Measurements from ENCODE around the gene ZNF75A.
"Not testable (repeated sequence)": the region's sequence is repeated elsewhere in the genome, so short reads cannot be mapped to it uniquely, and the experiment has no call there.

Gene ZNF75A

DNA sequence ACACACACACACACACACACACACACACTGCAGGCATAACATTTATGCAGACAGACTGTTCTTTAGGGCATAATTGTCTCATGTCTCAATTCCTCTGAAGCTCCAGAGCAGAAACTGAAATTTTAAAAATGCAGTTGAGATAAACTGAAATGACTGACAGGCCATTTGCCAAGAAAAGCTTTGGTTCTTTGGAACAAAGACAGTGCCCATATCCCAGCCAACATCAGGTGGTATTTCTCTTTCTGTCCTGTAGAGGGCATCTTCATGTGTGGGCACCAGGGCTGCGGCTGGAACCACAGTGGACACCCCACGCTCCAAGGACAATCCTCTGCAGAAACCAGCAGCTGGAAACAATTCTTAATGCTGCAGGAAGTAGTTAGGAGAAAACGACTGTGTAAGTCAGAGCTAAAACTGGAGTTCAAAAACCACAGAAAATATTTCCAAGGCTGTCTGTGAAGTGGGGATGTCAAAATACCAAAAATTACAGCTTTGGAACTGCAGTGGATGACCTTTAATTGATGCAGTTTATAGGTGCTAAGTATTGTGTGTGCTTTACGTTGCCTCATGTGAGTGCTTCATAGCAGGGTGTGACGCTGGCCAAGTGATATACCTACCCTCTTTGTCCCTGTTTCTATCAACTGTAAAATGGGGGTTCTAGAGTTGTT, 38.3 kb upstream of the ZNF75A start:
- TF ChIP-seq, protein P1, sequence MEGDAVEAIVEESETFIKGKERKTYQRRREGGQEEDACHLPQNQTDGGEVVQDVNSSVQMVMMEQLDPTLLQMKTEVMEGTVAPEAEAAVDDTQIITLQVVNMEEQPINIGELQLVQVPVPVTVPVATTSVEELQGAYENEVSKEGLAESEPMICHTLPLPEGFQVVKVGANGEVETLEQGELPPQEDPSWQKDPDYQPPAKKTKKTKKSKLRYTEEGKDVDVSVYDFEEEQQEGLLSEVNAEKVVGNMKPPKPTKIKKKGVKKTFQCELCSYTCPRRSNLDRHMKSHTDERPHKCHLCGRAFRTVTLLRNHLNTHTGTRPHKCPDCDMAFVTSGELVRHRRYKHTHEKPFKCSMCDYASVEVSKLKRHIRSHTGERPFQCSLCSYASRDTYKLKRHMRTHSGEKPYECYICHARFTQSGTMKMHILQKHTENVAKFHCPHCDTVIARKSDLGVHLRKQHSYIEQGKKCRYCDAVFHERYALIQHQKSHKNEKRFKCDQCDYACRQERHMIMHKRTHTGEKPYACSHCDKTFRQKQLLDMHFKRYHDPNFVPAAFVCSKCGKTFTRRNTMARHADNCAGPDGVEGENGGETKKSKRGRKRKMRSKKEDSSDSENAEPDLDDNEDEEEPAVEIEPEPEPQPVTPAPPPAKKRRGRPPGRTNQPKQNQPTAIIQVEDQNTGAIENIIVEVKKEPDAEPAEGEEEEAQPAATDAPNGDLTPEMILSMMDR (IDR thresholded peaks at IDR 0.05; ENCODE audit: extremely low read depth, missing control alignments): no peak
- DNase-seq (ENCODE audit: low spot score): no peak

DNA sequence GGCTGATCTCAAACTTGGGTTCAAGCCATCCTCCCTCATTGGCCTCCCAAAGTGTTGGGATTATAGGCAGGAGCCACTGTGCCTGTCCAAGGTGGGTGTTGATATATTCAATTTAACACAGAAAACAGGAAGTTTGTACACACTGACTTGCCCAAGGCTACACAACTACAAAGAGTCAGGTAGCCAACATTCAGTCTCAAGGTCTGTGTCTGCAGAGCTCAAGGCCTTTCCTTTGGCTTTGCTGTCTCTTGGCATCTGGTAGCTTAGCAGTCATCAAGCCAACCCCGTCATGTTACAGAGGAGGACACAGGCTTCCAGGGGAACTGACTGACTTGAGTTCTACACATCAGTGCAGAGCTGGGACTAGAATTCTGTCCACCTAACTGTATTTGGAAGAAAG, 37.0 kb upstream of the ZNF75A start:
- no peak for DNase-seq (ENCODE audit: low spot score)
- TF ChIP-seq, protein P1 (IDR thresholded peaks at IDR 0.05; ENCODE audit: extremely low read depth, missing control alignments): no peak

DNA sequence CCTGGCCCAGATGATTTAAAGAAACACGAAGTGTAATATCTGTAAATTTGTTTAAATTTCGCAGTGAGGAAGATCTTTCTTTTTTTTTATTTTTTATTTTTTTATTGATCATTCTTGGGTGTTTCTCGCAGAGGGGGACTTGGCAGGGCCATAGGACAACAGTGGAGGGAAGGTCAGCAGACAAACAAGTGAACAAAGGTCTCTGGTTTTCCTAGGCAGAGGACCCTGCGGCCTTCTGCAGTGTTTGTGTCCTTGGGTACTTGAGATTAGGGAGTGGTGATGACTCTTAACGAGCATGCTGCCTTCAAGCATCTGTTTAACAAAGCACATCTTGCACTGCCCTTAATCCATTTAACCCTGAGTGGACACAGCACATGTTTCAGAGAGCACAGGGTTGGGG, 34.6 kb upstream of the ZNF75A start:
- not testable (repeated sequence) for DNase-seq (ENCODE audit: low spot score)

DNA sequence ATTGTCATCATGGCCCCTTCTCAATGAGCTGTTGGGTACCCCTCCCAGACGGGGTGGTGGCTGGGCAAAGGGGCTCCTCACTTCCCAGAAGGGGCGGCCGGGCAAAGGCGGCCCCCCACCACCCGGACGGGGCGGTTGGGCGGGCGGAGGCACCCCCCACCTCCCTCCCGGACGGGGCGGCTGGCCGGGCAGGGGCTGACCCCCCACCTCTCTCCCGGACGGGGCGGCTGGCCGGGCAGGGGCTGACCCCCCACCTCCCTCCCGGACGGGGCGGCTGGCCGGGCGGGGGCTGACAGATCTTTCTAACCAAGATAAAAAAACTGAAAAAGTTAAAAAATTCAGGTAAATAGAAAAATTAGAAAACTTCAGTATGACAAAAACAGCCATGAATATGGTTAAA, 34.0 kb upstream of the ZNF75A start:
- DNase-seq (ENCODE audit: low spot score): not testable (repeated sequence)

DNA sequence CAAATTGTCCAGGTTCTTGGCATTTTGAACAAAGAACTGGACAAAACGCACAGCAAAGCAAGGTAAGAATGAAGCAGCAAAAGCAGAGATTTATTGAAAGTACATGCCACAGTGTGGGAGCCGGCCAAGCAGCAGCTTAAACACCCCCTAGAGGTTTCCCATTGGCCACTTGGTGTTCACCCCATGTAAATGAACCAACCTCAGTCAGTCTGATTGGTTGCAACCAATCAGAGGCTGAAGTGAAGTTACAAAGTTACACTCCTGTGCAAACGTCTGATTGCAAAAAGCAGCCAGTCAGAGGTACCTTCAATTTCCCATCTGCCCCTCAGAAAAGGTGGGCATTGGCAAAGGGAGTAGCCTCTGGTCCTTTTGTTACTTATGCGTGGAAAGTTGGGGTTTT, 30.8 kb upstream of the ZNF75A start:
- DNase-seq (ENCODE audit: low spot score): no peak
- TF ChIP-seq, protein P1 (IDR thresholded peaks at IDR 0.05; ENCODE audit: extremely low read depth, missing control alignments): no peak

DNA sequence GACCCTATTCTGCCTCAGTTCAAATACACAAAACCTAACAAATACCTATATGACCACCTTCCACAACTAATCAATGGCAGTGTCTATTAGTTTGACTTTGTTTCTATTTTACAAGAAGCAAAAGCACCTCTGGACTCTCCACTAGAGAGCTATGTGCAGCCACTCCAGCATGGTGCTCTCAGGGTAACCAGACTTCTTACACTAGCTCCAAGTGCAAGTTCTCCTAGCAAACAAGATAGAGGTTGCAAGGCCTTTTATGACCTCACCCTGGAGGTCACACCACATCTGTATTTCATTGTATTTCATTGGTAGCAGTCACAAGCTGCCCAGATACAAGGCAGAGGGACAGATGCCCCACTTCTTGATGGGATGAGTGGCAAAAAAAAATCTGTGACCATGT, 30.4 kb upstream of the ZNF75A start:
- no peak for DNase-seq (ENCODE audit: low spot score)
- TF ChIP-seq, protein P1 (IDR thresholded peaks at IDR 0.05; ENCODE audit: extremely low read depth, missing control alignments): no peak

DNA sequence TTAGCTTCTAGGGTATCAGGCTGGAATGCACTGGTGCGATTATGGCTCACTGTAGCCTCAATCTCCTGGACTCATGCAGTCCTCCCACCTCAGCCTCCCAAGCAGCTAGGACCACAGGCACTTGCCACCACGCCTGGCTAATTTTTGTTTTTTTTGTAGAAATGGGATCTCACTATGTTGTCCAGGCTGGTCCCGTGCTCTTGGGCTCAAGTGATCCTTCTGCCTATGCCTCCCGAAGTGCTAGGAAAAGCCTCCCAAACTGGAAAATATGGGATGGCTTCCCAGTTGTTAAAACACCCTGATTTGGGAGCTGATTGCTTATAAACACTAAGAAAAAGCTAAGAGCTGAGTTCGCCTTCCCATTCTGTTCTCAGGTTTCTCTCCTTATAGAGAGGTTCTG, 28.6 kb upstream of the ZNF75A start:
- TF ChIP-seq, protein P1 (IDR thresholded peaks at IDR 0.05; ENCODE audit: extremely low read depth, missing control alignments): no peak
- DNase-seq (ENCODE audit: low spot score): no peak

DNA sequence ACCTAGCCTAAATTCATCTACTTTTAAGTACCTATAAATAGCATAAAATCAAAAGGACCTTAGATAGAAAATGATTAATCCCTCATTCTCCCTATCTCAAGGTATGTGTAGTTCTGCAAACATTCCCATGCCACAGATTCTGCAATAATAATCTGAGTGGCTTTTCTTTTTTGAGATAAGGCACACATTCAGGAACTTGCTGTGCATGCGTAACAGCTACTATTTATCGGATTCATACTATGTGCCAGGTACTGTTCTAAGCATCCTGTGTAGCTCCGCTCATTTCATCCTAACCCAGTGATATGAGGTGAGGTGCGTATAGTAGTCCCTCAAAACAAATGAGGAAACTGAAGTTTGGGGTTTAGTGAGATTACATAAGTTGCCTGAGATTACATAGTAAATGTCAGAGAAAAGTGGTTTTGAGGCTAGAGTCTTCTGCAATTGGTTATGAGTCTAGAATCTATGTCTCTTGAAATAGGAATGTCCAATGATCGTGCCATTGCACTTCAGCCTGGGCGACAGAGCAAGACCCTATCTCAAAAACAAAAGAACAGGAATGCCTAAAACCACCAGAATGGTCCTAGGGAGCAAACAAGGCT, 24.0 kb upstream of the ZNF75A start:
- TF ChIP-seq, protein P1 (IDR thresholded peaks at IDR 0.05; ENCODE audit: extremely low read depth, missing control alignments): no peak
- DNase-seq (ENCODE audit: low spot score): no peak

All from GM20000 (cell line).